Spinal cord (tissue), 10 donors: ENCODE measurements around the gene FNDC1. TPM values are rescaled to one million over a fixed set of nuclear protein-coding genes. Genes with fewer than 3 reads are reported as not detected.

Experiments used
- DNase-seq, 6 donors: peaks; one replicate each; pipeline versions ENCODE4 v3.0.0 to v3.0.0-alpha.2; 2013 to 2015; ENCODE audit warnings: low spot score in 6 of 6, low read depth in 4 of 6
- H3K27ac ChIP-seq: one replicate; pipeline ENCODE4 v1.5.1; 2013; ENCODE audit warnings: low read depth, low read length, control low read depth
- H3K27me3 ChIP-seq: one replicate; pipeline ENCODE4 v1.6.1; 2013; ENCODE audit warnings: low read length; ENCODE audit not compliant: control insufficient read depth, insufficient read depth
- H3K36me3 ChIP-seq: one replicate; pipeline ENCODE4 v1.6.1; 2013; ENCODE audit warnings: low read length; ENCODE audit not compliant: control insufficient read depth, insufficient read depth
- H3K4me1 ChIP-seq: one replicate; pipeline ENCODE4 v1.6.1; 2013; ENCODE audit warnings: low read length; ENCODE audit not compliant: control insufficient read depth, insufficient read depth
- H3K4me3 ChIP-seq: one replicate; pipeline ENCODE4 v1.5.1; 2013; ENCODE audit warnings: low read depth, low read length, control low read depth
- H3K9me3 ChIP-seq: one replicate; pipeline ENCODE4 v1.6.1; 2013; ENCODE audit warnings: low read length; ENCODE audit not compliant: control insufficient read depth, insufficient read depth
- WGBS: methylation state at CpG from one replicate; pipeline ENCODE4 v1.1.5; 2013; ENCODE audit warnings: missing lambda C conversion rate; ENCODE audit not compliant: insufficient coverage; 5-methylcytosine and 5-hydroxymethylcytosine counted together
- polyA plus RNA-seq, 2 donors: library from polyadenylated mRNA; unstranded; fragments of 120-200 nt; gene quantifications; one replicate each; pipeline ENCODE4 v1.2.1, GENCODE V29; 2013; ENCODE audit not compliant: insufficient read length in 2 of 2
- total RNA-seq, 2 donors: library from RNA; depleted of rRNA in 1 of 2; stranded (reverse); fragments of 120-200 nt in 1 of 2; fragments of >200 nt in 1 of 2; gene quantifications; one replicate each; pipeline versions ENCODE4 v1.2.3 to v1.2.4, GENCODE V29; 2013 to 2014
- donor health status: healthy.

FNDC1 gene
- total and polyA plus RNA-seq, 4 donors = 10.7 to 49.0 (median 27.2) TPM

DNA sequence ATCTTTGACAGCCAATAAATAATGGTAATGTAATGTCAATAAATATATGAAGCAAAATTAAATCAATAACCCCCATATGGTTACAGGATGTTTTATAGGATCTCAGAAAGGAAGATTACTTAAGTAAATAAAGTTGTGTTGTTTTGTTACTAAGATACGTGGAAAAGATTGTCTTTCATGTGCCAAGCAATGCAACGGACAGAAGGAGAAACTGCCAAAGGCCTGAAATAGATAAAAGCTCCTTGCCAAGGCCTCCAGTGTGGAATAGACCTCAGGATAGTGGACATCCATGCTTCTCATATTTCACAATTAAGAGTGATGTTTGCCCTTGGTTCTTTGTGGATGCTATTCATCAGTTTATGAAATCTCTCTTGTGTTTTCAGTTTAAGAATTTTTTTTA lies 16.4 kb upstream of the FNDC1 start:
- Histone ChIP-seq H3K36me3 (no peaks in the 10 kb centered on the region), H3K4me1 (no peaks in the 10 kb centered on the region), H3K27ac (no peak overlapping the region), H3K9me3 (no peaks in the 10 kb centered on the region), H3K4me3 (no peak overlapping the region), H3K27me3 (no peaks in the 10 kb centered on the region)
- 37% methylated on average over 2 of the region's 2 CpGs for WGBS
- DNase-seq = no peak

- H3K4me3 ChIP-seq = no peak overlapping the region
- H3K27ac ChIP-seq = no peak overlapping the region
- WGBS = no CpG with 5 or more reads among the region's 2 CpGs
- no peaks in the 10 kb centered on the region for H3K4me1 ChIP-seq
- no peak for DNase-seq
- H3K36me3 ChIP-seq = no peaks in the 10 kb centered on the region
- no peaks in the 10 kb centered on the region for H3K9me3 ChIP-seq
- H3K27me3 ChIP-seq = no peaks in the 10 kb centered on the region
Measured at GRCh38 chr6:159155679-159156078, 13.5 kb upstream of the FNDC1 start.

- no peak overlapping the region for H3K27ac ChIP-seq
- H3K36me3 ChIP-seq = no peaks in the 10 kb centered on the region
- DNase-seq = no peak
- H3K4me3 ChIP-seq = no peak overlapping the region
- H3K4me1 ChIP-seq = no peaks in the 10 kb centered on the region
- no CpG with 5 or more reads among the region's 1 CpG for WGBS
- H3K27me3 ChIP-seq = no peaks in the 10 kb centered on the region
- H3K9me3 ChIP-seq = no peaks in the 10 kb centered on the region
Measured at GRCh38 chr6:159156089-159156488, 13.1 kb upstream of the FNDC1 start.

GRCh38 chr6:159157431-159157830 lies 11.8 kb upstream of the FNDC1 start:
- no peaks in the 10 kb centered on the region for H3K9me3 ChIP-seq
- H3K27me3 ChIP-seq = no peaks in the 10 kb centered on the region
- no peaks in the 10 kb centered on the region for H3K36me3 ChIP-seq
- H3K4me3 ChIP-seq = no peak overlapping the region
- no peak for DNase-seq
- H3K27ac ChIP-seq = no peak overlapping the region
- no peaks in the 10 kb centered on the region for H3K4me1 ChIP-seq
- WGBS = no CpG with 5 or more reads among the region's 2 CpGs

DNA sequence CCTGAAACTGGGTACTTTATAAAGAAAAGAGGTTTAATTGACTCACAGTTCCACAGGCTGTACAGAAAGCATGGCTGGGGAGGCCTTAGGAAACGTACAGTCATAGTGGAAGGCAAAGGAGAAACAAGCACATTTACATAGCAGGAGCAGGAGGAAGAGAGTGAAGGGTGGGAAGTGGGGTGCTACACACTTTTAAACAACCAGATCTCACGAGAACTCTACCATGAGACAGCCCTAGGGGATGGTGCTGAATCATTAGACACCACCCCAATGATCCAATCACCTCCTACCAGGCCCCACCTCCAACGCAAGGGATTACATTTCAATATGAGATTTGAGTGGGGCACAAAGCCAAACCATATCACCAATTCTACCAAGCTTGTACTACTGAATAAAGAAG lies 7.4 kb upstream of the FNDC1 start:
- Histone ChIP-seq H3K9me3 (no peaks in the 10 kb centered on the region), H3K27ac (no peak overlapping the region), H3K27me3 (peaks cover 2% of the 10 kb centered on the region), H3K4me3 (no peak overlapping the region), H3K4me1 (no peaks in the 10 kb centered on the region), H3K36me3 (no peaks in the 10 kb centered on the region)
- WGBS = no CpG with 5 or more reads among the region's 3 CpGs
- DNase-seq = no peak

GRCh38 chr6:159163901-159164370 lies 5.3 kb upstream of the FNDC1 start:
- Histone ChIP-seq H3K4me1 (peaks cover 5% of the 10 kb centered on the region), H3K4me3 (no peak overlapping the region), H3K36me3 (no peaks in the 10 kb centered on the region), H3K27me3 (peaks cover 20% of the 10 kb centered on the region), H3K9me3 (no peaks in the 10 kb centered on the region), H3K27ac (no peak overlapping the region)
- peak in 1 of 6 donors; percentile 91 for DNase-seq
- WGBS = 73% methylated on average over 4 of the region's 5 CpGs

DNA sequence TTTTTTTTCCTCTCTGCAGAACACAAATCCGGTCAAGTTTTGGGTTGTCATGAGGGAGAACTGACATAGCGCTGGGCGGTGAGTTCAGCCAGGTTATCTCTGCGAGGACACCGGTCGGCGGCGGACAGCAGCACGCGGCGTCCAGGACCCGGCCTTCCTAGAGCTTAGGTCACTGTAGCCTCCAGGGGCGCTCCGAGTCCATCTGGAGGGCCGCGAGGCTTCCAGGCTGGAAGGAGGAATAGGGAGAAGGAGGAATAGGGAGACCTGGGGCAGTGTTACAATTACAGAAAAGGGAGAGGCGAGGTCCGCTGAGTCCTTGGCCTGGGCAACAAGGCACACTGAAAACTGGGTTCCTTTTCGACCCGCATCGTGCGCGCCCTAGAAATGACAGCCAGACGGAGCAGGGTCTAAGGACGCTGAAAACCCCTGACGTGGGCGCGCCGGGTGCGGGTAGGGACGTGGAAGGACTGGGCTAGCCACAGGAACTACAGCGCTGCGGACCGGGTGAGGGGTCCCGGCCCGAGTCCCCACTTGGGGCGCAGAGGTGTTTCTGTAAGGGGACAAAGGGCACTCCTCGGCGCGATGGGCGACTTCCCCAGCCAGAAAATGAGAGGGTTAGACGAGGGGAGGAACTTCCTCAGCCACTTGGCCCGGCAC lies 536 bp upstream of the FNDC1 start:
- 5% methylated on average over 43 of the region's 43 CpGs for WGBS
- H3K9me3 ChIP-seq = no peaks in the 10 kb centered on the region
- H3K36me3 ChIP-seq = no peaks in the 10 kb centered on the region
- peaks cover 60% of the 10 kb centered on the region for H3K27me3 ChIP-seq
- DNase-seq = peak in 2 of 6 donors; percentile 63 to 66
- H3K4me3 ChIP-seq = peak overlapping the region; percentile 40
- peak overlapping the region; percentile 68 for H3K27ac ChIP-seq
- peaks cover 14% of the 10 kb centered on the region for H3K4me1 ChIP-seq

DNA sequence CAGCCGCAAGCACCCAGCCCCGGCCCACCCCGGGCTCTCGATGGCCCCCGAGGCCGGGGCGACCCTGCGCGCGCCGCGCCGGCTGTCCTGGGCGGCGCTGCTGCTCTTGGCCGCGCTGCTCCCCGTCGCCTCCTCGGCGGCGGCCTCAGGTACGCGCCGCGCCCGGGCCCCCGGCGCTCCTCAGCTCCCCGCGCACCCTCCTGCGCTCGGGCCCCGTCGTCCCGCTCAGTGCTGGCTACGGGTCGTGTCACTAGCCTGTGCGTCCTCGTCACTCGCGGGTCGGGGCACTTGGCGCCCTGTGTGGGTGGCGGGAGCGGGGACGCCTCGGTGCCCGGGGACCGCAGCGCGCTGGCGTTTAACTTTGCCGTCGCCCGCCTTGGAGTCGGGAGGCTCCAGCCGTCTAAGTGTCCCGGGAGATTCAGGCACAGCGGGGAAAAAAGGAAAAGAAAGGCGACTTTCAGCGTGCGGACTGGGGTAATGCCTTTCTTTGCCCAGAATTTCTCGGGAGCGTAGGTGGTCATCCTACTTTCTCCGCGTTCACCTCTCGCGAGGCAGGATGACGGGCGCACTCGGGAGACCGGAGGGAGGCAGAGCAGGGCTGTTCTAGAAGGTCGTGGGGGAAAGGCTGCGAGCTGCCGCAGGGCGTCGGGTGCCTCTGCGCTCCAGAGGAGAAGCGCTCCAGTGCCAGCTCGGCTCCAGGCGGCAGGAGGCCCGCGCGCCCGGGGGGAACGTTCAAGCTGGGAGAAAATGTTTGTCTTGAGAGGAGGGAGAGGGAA lies 545 bp downstream of the FNDC1 start:
- Histone ChIP-seq H3K36me3 (no peaks in the 10 kb centered on the region), H3K4me3 (peak overlapping the region; percentile 54), H3K27me3 (peaks cover 68% of the 10 kb centered on the region), H3K9me3 (no peaks in the 10 kb centered on the region), H3K4me1 (peaks cover 20% of the 10 kb centered on the region), H3K27ac (peak overlapping the region; percentile 82)
- peak in 2 of 6 donors; percentile 73 to 79 for DNase-seq
- under 1% methylated on average over 87 of the region's 87 CpGs for WGBS

- Histone ChIP-seq H3K27me3 (peaks cover 68% of the 10 kb centered on the region), H3K9me3 (no peaks in the 10 kb centered on the region), H3K27ac (peak overlapping the region; percentile 82), H3K4me3 (peak overlapping the region; percentile 54), H3K4me1 (peaks cover 20% of the 10 kb centered on the region), H3K36me3 (no peaks in the 10 kb centered on the region)
- DNase-seq = no peak
- WGBS = 0% methylated on average over 2 of the region's 7 CpGs
Measured at GRCh38 chr6:159170333-159170672, 1.1 kb downstream of the FNDC1 start.
